Esophagus squamous epithelium (tissue), 5 donors: ENCODE results near the gene CYP20A1. TPM values are rescaled to one million over a fixed set of nuclear protein-coding genes. Genes with fewer than 3 reads are reported as not detected.
"Not testable (repeated sequence)": the region's sequence is repeated elsewhere in the genome, so short reads cannot be mapped to it uniquely, and the experiment has no call there.

Experiments used
- DNase-seq: peaks from one replicate; lab custom pipeline; 2025; lab: John Stamatoyannopoulos, UW
- H3K27ac ChIP-seq, 4 donors: fragments of 200-600 bp; sonication (generic); one replicate each; pipeline ENCODE4 v1.5.1; 2016 to 2019; ENCODE audit warnings: mild to moderate bottlenecking in 1 of 4
- H3K27me3 ChIP-seq, 4 donors: fragments of 200-600 bp; sonication (generic); 1 replicate in 3 of 4; 2 replicates in 1 of 4; pipeline versions ENCODE4 v1.5.1 to v1.6.0; 2017 to 2021; ENCODE audit warnings: antibody characterized with exemption in 1 of 4
- H3K36me3 ChIP-seq, 3 donors: fragments of 200-600 bp; sonication (generic); one replicate each; pipeline ENCODE4 v1.5.1; 2016 to 2019
- H3K4me1 ChIP-seq, 3 donors: fragments of 200-600 bp; sonication (generic); one replicate each; pipeline ENCODE4 v1.5.1; 2017 to 2019
- H3K4me3 ChIP-seq, 4 donors: fragments of 200-600 bp; sonication (generic); 1 replicate in 3 of 4; 2 replicates in 1 of 4; pipeline ENCODE4 v1.5.1; 2016 to 2019; ENCODE audit warnings: mild to moderate bottlenecking in 2 of 4, moderate library complexity in 1 of 4
- H3K9me3 ChIP-seq, 3 donors: fragments of 200-600 bp; sonication (generic); one replicate each; pipeline ENCODE4 v1.5.1; 2016 to 2019
- CTCF ChIP-seq, 6 experiments: fragments of 450-650 bp in 4 of 6; fragments of 200-600 bp in 2 of 6; sonication (generic) in 2 of 6; IDR thresholded peaks; one replicate each; pipeline ENCODE4 v1.5.1; 2016 to 2019; ENCODE audit warnings: antibody characterized with exemption in 6 of 6, mild to moderate bottlenecking in 4 of 6, moderate library complexity in 4 of 6
- POLR2A ChIP-seq, 4 donors: fragments of 450-650 bp; IDR thresholded peaks; one replicate each; pipeline ENCODE4 v1.6.1; 2017; ENCODE audit warnings: antibody characterized with exemption in 4 of 4, mild to moderate bottlenecking in 4 of 4, moderate library complexity in 3 of 4
- WGBS, 2 donors: methylation state at CpG; one replicate each; pipeline ENCODE4 v1.1.5; 2018; 5-methylcytosine and 5-hydroxymethylcytosine counted together
- intact Hi-C: fragments of 100-400 bp; cut with DNase I; formaldehyde crosslinking; loops from one replicate; pipeline ENCODE4 v1.15.0; 2022
- total RNA-seq, 4 donors: library from RNA; depleted of rRNA; stranded (reverse); fragments of >200 nt; gene quantifications; one replicate each; pipeline ENCODE4 v1.1.0, GENCODE V29; 2016
- donor health status: DM: yes; HTN: yes; CAD: no.

The CYP20A1 gene
- total RNA-seq, 4 donors from 2014 or later: 9.3 to 26.7 (median 15.0) TPM

GRCh38 chr2:203301667-203302066 is 62.8 kb downstream of the CYP20A1 start:
- no peak overlapping the region for H3K4me3 ChIP-seq
- H3K4me1 ChIP-seq: no peaks in the 10 kb centered on the region
- H3K27ac ChIP-seq: no peak overlapping the region
- TF ChIP-seq POLR2A (IDR thresholded peaks at IDR 0.05): no peak
- 93 to 95% methylated on average over 3 of the region's 3 CpGs for WGBS, 2 donors
- intact Hi-C loops: no loop called here
- DNase-seq: no peak
- H3K36me3 ChIP-seq: peaks cover 4 to 64% (median 5%) of the 10 kb centered on the region in 3 donors
- no peaks in the 10 kb centered on the region for H3K9me3 ChIP-seq
- no peaks in the 10 kb centered on the region for H3K27me3 ChIP-seq

GRCh38 chr2:203302586-203302985 is 63.8 kb downstream of the CYP20A1 start:
- intact Hi-C loops: not testable (repeated sequence)

GRCh38 chr2:203310688-203311436 is 72.0 kb downstream of the CYP20A1 start:
- Histone ChIP-seq H3K4me3 (no peak overlapping the region), H3K27me3 (no peaks in the 10 kb centered on the region), H3K27ac (no peak overlapping the region), H3K4me1 (no peaks in the 10 kb centered on the region), H3K36me3 (peaks cover 0 to 30% (median 0%) of the 10 kb centered on the region in 3 donors), H3K9me3 (no peaks in the 10 kb centered on the region)
- DNase-seq: no peak
- intact Hi-C loops: no loop called here
- 85 to 88% methylated on average over 3 of the region's 3 CpGs for WGBS, 2 donors
- TF ChIP-seq POLR2A (IDR thresholded peaks at IDR 0.05) (no peak), CTCF (IDR thresholded peaks at IDR 0.05) (no peak)

More at GRCh38 chr2:203302586-203302985, 63.8 kb downstream of the CYP20A1 start:
- peaks cover 4 to 64% (median 5%) of the 10 kb centered on the region in 3 donors for H3K36me3 ChIP-seq
- H3K9me3 ChIP-seq, H3K27me3 ChIP-seq, H3K4me3 ChIP-seq, H3K27ac ChIP-seq, H3K4me1 ChIP-seq, DNase-seq: not testable (repeated sequence)
- 96 to 97% methylated on average over 8 of the region's 8 CpGs for WGBS, 2 donors

- TF ChIP-seq CTCF (IDR thresholded peaks at IDR 0.05): no peak
- TF ChIP-seq POLR2A (IDR thresholded peaks at IDR 0.05): no peak
- Histone ChIP-seq H3K9me3 (no peaks in the 10 kb centered on the region), H3K36me3 (no peaks in the 10 kb centered on the region), H3K4me3 (no peak overlapping the region), H3K27me3 (no peaks in the 10 kb centered on the region), H3K4me1 (peaks cover 0 to 27% (median 19%) of the 10 kb centered on the region in 3 donors), H3K27ac (no peak overlapping the region)
- intact Hi-C loops: no loop called here
- WGBS, 2 donors: 65 to 70% methylated on average over 1 of the region's 1 CpG
- no peak for DNase-seq
Observed at GRCh38 chr2:203326356-203326755, 87.5 kb downstream of the CYP20A1 start.

- Histone ChIP-seq H3K36me3 (no peaks in the 10 kb centered on the region), H3K9me3 (no peaks in the 10 kb centered on the region), H3K4me1 (peaks cover 0 to 27% (median 19%) of the 10 kb centered on the region in 3 donors), H3K4me3 (peak overlapping the region; percentile 65 to 97 (median 79)), H3K27me3 (no peaks in the 10 kb centered on the region), H3K27ac (peak overlapping the region; percentile 69 to 89 (median 80))
- no peak for TF ChIP-seq CTCF (IDR thresholded peaks at IDR 0.05)
- TF ChIP-seq POLR2A (IDR thresholded peaks at IDR 0.05): no peak
- 9 to 16% methylated on average over 7 of the region's 7 CpGs for WGBS, 2 donors
- intact Hi-C loops: no loop called here
- no peak for DNase-seq
Observed at GRCh38 chr2:203327582-203327900, 88.7 kb downstream of the CYP20A1 start.

GRCh38 chr2:203327901-203328759 is 89.3 kb downstream of the CYP20A1 start, which contains the start of gene ABI2:
Gene ABI2 (plus strand): TSS chr2:203328394. CDS start chr2:203328515, 121 bp downstream.
- Histone ChIP-seq H3K4me1 (peaks cover 0 to 27% (median 19%) of the 10 kb centered on the region in 3 donors), H3K4me3 (peak within 1 kb of the TSS; percentile 65 to 97 (median 79)), H3K9me3 (no peaks in the 10 kb centered on the region), H3K27ac (peak within 1 kb of the TSS; percentile 69 to 89 (median 80)), H3K27me3 (no peaks in the 10 kb centered on the region), H3K36me3 (no peaks in the 10 kb centered on the region)
- intact Hi-C loops: no loop called here
- peak in 1 of 4 donors; percentile 57 for TF ChIP-seq POLR2A (IDR thresholded peaks at IDR 0.05)
- TF ChIP-seq CTCF (IDR thresholded peaks at IDR 0.05): no peak
- 1% methylated on average over 25 of the region's 98 CpGs; no CpG with 5 or more reads in 1 of the 2 donors for WGBS, 2 donors
- DNase-seq: no peak
